Peyer's patch (tissue), 4 donors: ENCODE measurements around the gene SIAH3.

Source experiments
- POLR2A ChIP-seq, 2 donors: fragments of 450-650 bp; IDR thresholded peaks; one replicate each; pipeline ENCODE4 v1.5.1; 2017; ENCODE audit warnings: antibody characterized with exemption in 2 of 2, mild to moderate bottlenecking in 2 of 2, moderate library complexity in 2 of 2
- TF ChIP-seq, protein P1 (sequence below), 6 experiments: fragments of 450-650 bp in 4 of 6; fragments of 200-600 bp in 2 of 6; sonication (generic) in 1 of 6; IDR thresholded peaks; one replicate each; pipeline ENCODE4 v1.5.1; 2017 to 2019; ENCODE audit warnings: antibody characterized with exemption in 6 of 6, mild to moderate bottlenecking in 3 of 6, moderate library complexity in 1 of 6

DNA sequence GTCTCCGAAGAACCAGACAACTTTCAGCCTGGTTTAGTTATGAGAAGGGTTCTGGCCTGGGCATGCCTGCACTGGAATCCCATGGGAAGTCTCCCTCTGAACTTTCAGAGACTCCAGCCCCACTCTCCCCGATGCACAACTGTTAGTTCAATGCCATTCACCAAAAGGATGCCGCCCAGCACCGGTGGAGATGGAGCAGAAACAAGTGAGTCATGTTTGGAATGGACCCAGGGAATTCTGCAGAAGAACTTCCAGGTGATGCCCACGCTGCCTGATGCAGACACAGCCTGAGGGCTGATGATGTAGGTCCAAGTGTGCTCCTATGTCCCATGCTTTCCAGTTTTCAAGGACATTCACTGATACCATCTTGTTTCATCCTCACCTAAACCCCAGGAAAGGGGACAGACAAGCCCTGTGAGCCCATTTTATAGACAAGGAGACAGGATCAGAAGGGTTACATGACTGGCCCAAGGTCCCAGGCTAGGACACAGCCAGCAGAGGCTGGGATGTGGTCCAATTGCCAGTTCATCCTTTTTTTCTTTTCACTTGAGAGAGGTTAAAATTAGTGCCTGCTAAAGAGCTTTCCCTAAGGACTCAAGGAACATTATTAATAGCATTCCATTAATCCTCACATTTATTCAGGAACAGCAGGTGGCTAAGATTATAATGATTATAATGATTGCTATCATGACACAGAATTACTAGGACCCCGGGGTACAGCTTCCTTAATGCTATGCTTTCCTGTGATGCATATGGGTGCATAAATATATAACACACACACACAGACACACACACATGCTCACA is 39.5 kb downstream of the SIAH3 start:
- TF ChIP-seq, protein P1, sequence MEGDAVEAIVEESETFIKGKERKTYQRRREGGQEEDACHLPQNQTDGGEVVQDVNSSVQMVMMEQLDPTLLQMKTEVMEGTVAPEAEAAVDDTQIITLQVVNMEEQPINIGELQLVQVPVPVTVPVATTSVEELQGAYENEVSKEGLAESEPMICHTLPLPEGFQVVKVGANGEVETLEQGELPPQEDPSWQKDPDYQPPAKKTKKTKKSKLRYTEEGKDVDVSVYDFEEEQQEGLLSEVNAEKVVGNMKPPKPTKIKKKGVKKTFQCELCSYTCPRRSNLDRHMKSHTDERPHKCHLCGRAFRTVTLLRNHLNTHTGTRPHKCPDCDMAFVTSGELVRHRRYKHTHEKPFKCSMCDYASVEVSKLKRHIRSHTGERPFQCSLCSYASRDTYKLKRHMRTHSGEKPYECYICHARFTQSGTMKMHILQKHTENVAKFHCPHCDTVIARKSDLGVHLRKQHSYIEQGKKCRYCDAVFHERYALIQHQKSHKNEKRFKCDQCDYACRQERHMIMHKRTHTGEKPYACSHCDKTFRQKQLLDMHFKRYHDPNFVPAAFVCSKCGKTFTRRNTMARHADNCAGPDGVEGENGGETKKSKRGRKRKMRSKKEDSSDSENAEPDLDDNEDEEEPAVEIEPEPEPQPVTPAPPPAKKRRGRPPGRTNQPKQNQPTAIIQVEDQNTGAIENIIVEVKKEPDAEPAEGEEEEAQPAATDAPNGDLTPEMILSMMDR (IDR thresholded peaks at IDR 0.05), result no peak
- TF ChIP-seq POLR2A (IDR thresholded peaks at IDR 0.05), result no peak
